VCaP (cell line): ENCODE results near the gene WWOX.

Experiments
- H3K27ac ChIP-seq: fragments of 450-650 bp; 2 replicates; pipeline ENCODE4 v1.5.1; 2017
- CTCF ChIP-seq: fragments of 450-650 bp; conservative IDR thresholded peaks from 2 replicates; pipeline ENCODE4 v1.5.1; 2017; ENCODE audit warnings: mild to moderate bottlenecking, moderate library complexity

WWOX gene

GRCh38 chr16:78543023-78543422 lies 443.6 kb downstream of the WWOX start:
- TF ChIP-seq CTCF = no peak
- H3K27ac ChIP-seq = no peak overlapping the region

GRCh38 chr16:78549366-78549765 lies 449.9 kb downstream of the WWOX start:
- H3K27ac ChIP-seq = no peak overlapping the region
- TF ChIP-seq CTCF = no peak

- no peak overlapping the region for H3K27ac ChIP-seq
- TF ChIP-seq CTCF = no peak
Measured at GRCh38 chr16:78551487-78552085, 452.1 kb downstream of the WWOX start.

- no peak for TF ChIP-seq CTCF
- no peak overlapping the region for H3K27ac ChIP-seq
Measured at GRCh38 chr16:78552106-78552675, 452.7 kb downstream of the WWOX start.

GRCh38 chr16:78552716-78553115 lies 453.3 kb downstream of the WWOX start:
- H3K27ac ChIP-seq = no peak overlapping the region
- no peak for TF ChIP-seq CTCF

GRCh38 chr16:78553268-78554039 lies 454.0 kb downstream of the WWOX start:
- H3K27ac ChIP-seq = no peak overlapping the region
- no peak for TF ChIP-seq CTCF

- no peak overlapping the region for H3K27ac ChIP-seq
- no peak for TF ChIP-seq CTCF
Measured at GRCh38 chr16:78556421-78556820, 457.0 kb downstream of the WWOX start.
